ENCODE data around the gene TRAF7. TPM values are rescaled to one million over a fixed set of nuclear protein-coding genes. Genes with fewer than 3 reads are reported as not detected.

TRAF7 gene
- total RNA-seq, 1 experiment from 2014 or later, result 160 TPM

DNA sequence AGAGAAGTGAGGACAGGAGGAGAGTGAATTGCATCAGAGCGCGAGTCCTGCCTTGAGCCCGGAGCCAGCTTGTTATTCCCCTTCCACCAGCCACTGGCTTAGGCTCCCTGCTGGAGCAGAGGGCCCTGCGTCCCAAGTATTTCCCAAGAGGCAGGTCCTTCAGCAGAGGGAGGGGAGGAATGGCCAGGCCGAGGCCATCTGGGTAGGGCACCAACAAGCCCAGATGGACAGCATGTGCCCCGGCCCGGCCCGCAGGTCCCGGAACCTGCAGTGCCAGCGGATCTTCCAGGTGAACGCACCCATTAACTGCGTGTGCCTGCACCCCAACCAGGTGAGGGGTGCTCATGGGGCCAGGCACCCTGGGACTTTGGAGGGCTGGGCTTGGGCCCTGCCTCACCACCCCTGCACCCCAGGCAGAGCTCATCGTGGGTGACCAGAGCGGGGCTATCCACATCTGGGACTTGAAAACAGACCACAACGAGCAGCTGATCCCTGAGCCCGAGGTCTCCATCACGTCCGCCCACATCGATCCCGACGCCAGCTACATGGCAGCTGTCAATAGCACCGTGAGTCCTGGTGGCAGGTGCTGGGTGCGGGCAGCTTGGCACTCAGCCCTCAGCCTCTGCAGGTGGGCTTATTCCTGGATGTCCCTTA, 51.3 kb downstream of the TRAF7 start:
- Histone ChIP-seq H4K20me1 (ENCODE audit: insufficient read depth) (no peaks in the 10 kb centered on the region), H3K27me3 (ENCODE audit: insufficient read depth, low read length) (no peaks in the 10 kb centered on the region), H2AFZ (ENCODE audit: low read depth, low read length, poor library complexity, severe bottlenecking) (no peak overlapping the region), H3K36me3 (ENCODE audit: control insufficient read depth in 1 of 2, insufficient read depth in 2 of 2, low read length in 2 of 2) (peaks cover 4 to 19% of the 10 kb centered on the region in 2 experiments; a peak in 3 of 4 replicates), H3K9me2 (ENCODE audit: insufficient read depth) (no peaks in the 10 kb centered on the region), H3K4me3 (replicated peaks in 1 of 2; ENCODE audit: low read depth in 1 of 2, low read length in 2 of 2) (0 out of 4 replicates have a peak overlapping the region, but pooled peaks of 1 of the 2 experiments have one; percentile 1), H3K79me2 (ENCODE audit: insufficient read depth, low read length) (peaks cover 28% of the 10 kb centered on the region), H3K27ac (ENCODE audit: low read depth, low read length) (peak overlapping the region; percentile 94), H3K4me1 (ENCODE audit: control insufficient read depth in 1 of 2, insufficient read depth in 2 of 2, low read length in 2 of 2) (peaks cover 5 to 27% of the 10 kb centered on the region in 2 experiments), H3K4me2 (ENCODE audit: low read length) (peak overlapping the region; percentile 99), H3K9ac (ENCODE audit: low read length) (peak overlapping the region; percentile 81), H3K9me3 (ENCODE audit: control insufficient read depth in 1 of 2, insufficient read depth in 1 of 2, low read depth in 1 of 2, low read length in 2 of 2) (no peaks in the 10 kb centered on the region)
- TF ChIP-seq SIN3A (IDR thresholded peaks at IDR 0.05; ENCODE audit: low read depth), result no peak
- no peak for TF ChIP-seq ZFX (IDR thresholded peaks at IDR 0.05)
- TF ChIP-seq CBX3 (IDR thresholded peaks at IDR 0.05; ENCODE audit: low read depth), result no peak
- no peak for TF ChIP-seq POLR2A (IDR thresholded peaks at IDR 0.05; ENCODE audit: borderline replicate concordance, extremely low read depth, insufficient read depth, insufficient read length)
- TF ChIP-seq, protein P1, sequence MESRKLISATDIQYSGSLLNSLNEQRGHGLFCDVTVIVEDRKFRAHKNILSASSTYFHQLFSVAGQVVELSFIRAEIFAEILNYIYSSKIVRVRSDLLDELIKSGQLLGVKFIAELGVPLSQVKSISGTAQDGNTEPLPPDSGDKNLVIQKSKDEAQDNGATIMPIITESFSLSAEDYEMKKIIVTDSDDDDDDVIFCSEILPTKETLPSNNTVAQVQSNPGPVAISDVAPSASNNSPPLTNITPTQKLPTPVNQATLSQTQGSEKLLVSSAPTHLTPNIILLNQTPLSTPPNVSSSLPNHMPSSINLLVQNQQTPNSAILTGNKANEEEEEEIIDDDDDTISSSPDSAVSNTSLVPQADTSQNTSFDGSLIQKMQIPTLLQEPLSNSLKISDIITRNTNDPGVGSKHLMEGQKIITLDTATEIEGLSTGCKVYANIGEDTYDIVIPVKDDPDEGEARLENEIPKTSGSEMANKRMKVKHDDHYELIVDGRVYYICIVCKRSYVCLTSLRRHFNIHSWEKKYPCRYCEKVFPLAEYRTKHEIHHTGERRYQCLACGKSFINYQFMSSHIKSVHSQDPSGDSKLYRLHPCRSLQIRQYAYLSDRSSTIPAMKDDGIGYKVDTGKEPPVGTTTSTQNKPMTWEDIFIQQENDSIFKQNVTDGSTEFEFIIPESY (IDR thresholded peaks at IDR 0.05; ENCODE audit: extremely low read depth, insufficient replicate concordance, low read length), result no peak
- no peak for TF ChIP-seq SRF (IDR thresholded peaks at IDR 0.05; ENCODE audit: low read depth)
- TF ChIP-seq TCF7L2 (IDR thresholded peaks at IDR 0.05; ENCODE audit: borderline replicate concordance, extremely low read depth, insufficient read depth, insufficient read length), result no peak
- no peak for TF ChIP-seq EGR1 (IDR thresholded peaks at IDR 0.05; ENCODE audit: low read depth)
- TF ChIP-seq RAD21 (IDR thresholded peaks at IDR 0.05; ENCODE audit: low read depth), result no peak
- TF ChIP-seq CTCF (IDR thresholded peaks at IDR 0.05 in 2 of 3, conservative IDR thresholded peaks at IDR 0.05 in 1 of 3; ENCODE audit: borderline replicate concordance in 1 of 3, insufficient read depth in 1 of 3, low read depth in 2 of 3, low read length in 2 of 3), result no peak
- TF ChIP-seq MAX (IDR thresholded peaks at IDR 0.05), result no peak
- no peak for TF ChIP-seq REST (IDR thresholded peaks at IDR 0.05; ENCODE audit: low read depth)
- TF ChIP-seq FOSL1 (IDR thresholded peaks at IDR 0.05; ENCODE audit: low read depth), result no peak
- TF ChIP-seq CEBPB (IDR thresholded peaks at IDR 0.05; ENCODE audit: low read depth), result no peak
- TF ChIP-seq, protein P2, sequence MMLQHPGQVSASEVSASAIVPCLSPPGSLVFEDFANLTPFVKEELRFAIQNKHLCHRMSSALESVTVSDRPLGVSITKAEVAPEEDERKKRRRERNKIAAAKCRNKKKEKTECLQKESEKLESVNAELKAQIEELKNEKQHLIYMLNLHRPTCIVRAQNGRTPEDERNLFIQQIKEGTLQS (IDR thresholded peaks at IDR 0.05), result no peak
- intact Hi-C loops (cut with micrococcal nuclease), result no loop called here
- no TSS peak for BruUV-seq (replicated peaks)
- ChIA-PET POLR2A (interaction anchor here (0.9 kb wide), 1 partner anchor 9 kb away, joined by 3 read pairs; no protein-coding TSS in a partner anchor), CTCF (no interaction called here), RAD21 (ENCODE audit: low non-redundant PET in 1 of 2, low total read pairs in 2 of 2, uncharacterized antibody in 2 of 2, unreplicated experiment in 2 of 2) (no interaction called here)
- ATAC-seq, result no peak
- no peak for DNase-seq (ENCODE audit: low read depth, low spot score)
